ENCODE results near the gene DDX3X.
"Not testable (repeated sequence)": the region's sequence is repeated elsewhere in the genome, so short reads cannot be mapped to it uniquely, and the experiment has no call there.

The DDX3X gene

DNA sequence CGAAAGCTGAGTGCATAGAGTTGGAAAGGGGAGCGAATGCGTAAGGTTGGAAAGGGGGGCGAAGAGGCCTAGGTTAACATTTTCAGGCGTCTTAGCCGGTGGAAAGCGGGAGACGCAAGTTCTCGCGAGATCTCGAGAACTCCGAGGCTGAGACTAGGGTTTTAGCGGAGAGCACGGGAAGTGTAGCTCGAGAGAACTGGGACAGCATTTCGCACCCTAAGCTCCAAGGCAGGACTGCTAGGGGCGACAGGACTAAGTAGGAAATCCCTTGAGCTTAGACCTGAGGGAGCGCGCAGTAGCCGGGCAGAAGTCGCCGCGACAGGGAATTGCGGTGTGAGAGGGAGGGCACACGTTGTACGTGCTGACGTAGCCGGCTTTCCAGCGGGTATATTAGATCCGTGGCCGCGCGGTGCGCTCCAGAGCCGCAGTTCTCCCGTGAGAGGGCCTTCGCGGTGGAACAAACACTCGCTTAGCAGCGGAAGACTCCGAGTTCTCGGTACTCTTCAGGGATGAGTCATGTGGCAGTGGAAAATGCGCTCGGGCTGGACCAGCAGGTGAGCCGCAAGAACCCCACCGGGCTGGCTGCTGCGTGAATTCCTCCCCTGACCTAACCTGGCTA is at the start of gene DDX3X:
TSS of gene DDX3X (plus strand) at position 419 of the 619 bp plus-strand sequence. CDS start at position 510, 91 bp downstream.
- DNase-seq, result peak; percentile 91

DNA sequence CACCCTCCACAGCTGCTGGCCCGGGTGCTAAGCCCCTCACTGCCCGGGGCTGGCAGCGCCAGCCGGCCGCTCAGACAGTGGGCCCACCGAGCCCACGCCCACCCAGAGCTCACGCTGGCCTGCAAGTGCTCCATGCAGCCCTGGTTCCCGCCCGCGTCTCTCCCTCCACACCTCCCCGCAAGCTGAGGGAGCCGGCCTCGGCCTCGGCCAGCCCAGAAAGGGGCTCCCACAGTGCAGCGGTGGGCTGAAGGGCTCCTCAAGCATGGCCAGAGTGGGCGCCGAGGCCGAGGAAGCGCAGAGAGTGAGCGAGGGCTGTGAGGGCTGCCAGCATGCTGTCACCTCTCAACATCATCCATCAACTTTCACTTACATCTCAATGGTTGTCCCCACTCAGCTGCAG is 48.0 kb upstream of the DDX3X start:
- not testable (repeated sequence) for DNase-seq

DNA sequence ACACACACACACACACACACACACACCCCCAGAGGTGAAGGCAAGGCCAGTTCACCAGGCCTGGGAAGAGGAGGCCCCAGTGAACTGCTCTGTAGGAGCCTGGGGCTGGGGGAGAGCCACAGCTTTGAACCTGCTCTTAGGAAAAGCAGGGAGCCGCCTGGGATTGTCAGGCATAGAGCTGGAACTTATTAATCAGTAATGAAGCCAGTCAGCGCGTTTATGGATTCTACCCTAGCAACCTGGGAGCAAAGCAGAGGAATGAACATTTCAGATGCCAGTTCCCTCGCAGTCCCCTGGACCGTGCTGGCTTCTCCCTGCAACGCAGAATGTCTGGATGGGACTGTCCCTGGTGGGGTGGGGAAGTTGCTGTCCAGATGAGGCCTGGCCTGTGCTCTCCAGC is 45.3 kb upstream of the DDX3X start:
- DNase-seq, result no peak

DNA sequence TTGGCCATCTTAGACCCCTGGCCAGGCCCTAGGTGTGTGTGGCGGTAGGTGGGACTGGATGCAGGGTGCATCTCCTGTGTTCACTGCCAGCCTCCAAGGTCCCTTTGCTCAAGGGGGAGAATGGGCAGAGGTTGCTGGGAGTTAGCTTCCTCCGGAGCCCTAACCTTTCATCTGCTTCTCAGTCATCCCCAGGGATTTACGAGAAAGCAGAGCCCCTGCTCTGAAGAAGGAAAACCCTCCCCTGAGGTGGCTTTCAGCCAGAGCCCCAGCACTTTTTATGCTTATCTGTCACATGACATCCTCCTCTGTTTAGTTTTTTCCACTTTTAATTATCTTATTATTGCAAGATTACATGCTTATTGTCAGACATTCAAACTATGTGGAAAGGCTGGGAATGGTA is 44.9 kb upstream of the DDX3X start:
- DNase-seq, result no peak

DNA sequence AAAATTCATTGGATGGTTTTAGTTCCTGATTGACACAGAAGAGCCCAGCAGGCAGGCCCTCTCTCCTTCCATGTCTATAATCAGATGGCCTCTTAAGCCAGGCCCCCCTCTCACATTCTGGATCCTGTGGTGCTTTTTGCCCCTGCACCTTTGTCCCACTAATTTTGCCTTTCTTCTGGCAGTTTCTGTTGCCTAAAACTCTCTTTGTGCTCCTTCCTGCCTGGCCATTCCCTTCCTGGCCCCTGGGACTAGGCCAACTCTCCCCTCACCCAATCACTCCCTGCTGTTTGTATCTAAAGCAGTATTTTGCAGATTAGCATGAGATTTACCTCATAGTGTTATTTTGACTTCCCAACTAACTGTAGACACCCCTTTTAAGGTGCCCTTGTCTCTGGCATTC is 42.7 kb upstream of the DDX3X start:
- DNase-seq, result no peak

DNA sequence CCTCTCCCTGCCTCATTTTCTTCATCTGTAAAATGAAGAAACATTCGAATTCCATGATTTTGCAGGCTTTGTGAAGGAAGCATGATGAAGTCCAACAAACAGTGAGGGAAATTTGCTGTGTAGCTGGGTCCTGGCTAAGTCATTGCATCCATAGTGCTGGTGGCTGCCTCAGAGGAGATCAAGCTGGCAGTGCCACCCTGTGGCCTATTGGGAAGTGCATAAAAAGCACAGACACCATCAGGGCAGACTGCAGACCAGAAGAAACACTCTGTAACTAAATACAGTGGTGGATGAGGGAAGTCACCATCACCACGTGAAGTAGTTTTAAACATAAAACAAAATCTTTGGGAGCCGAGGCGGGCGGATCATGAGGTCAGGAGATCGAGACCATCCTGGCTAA is 40.7 kb upstream of the DDX3X start:
- no peak for DNase-seq

DNA sequence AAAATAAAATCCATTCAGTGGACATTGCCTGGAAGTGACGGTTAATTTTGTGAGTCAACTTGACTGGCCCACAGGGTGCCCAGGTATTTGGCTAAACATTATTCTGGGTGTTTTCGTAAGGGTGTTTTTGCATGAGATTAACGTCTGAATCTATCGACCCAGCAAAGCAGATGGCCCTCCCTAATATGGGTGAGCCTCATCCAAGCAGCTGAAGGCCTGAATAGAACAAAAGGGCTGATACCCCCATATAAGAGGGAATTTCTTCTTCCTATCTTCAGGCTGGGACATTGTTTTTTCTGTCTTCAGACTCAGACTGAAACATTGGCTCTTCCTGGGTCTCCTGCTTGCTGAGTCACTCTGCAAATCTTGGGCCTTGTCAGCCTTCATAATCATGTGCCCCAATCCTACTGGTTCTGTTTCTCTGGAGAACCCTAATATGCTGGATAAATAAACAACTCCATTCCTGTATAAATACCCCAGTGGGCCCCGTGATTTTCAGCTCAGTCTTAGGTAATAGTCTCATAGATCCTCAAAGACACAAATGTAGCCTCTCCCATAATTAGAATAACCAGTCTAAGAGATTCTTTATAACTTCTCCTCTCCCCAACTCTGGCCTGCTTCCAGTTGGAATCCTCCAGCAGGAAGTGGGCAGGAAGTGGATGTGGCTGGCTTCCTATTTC is 33.1 kb upstream of the DDX3X start:
- no peak for DNase-seq

DNA sequence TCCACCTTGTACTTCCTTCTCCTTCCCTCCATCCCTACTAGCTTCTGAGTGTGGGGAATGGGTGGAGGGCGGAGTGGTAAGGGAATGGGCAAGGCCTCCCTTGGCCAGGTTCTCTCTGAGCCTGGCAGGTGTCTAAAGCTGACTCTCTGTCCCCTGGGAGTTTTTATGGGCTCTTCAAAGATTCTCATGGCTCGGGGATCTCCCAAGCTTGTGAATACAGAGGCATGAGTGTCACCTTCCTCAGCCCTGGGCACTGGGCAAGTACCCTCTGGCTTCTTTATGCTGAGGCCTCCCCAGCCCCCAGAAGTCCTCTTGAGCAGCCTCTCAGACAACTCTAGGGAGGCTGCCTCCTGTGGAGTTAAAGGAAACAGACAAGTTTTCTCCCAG is 32.5 kb upstream of the DDX3X start:
- DNase-seq, result no peak

DNA sequence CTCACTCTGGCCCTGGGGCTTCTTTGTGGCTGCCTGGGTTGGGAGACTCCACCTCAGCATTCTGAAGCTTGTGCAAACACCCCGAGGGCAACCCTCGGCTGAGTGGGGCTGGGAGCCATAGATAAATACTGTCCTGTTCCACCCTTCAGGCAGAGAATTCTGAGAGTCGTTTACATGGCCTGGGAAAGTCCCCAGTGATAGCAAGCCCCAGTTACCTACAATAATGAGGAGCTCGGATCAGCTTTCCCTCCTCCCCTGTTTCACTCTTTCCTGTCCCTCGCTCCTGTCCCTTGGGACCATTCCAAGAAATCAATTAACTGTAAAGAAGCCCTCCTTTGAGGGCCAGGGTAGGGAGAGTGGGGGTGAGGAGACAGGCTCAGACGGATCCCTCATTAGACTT is 31.6 kb upstream of the DDX3X start:
- no peak for DNase-seq

DNA sequence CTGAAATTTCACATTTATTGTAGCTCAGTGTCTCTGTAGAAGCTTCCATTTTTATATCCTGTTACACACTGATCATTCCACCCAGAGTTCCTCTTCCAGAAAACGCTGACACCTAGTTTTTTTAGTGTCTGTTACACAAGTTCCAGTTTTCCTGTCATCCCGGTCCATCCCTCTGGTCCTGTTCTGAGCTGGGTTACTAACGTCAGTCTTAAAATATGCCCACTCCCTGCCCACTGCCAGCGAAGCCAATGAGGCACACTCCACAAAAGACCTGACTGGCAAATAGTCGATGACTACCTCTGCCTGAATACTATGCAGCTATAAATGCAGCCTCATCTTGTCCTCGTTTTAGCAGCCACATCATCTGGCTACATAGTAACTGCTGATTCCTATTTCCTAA is 30.9 kb upstream of the DDX3X start:
- no peak for DNase-seq

DNA sequence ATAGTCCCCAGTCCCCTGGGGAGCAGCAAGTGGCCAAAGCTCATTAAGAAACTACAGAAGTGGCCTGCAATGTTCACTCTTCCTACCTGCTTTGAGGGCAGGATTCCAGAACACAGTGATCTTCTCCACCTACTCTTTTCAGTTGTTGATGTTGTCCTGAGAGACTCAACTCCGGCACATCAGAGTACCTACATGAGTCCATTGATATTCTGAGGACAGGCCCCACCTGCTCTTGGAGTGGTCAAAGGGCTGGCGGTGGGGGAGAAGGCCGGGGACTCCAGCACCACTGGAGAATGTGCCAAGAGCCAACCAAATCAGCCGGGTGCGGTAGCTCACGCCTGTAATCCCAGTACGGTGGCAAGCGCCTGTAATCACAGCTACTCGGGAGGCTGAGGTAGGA is 29.8 kb upstream of the DDX3X start:
- DNase-seq, result no peak

DNA sequence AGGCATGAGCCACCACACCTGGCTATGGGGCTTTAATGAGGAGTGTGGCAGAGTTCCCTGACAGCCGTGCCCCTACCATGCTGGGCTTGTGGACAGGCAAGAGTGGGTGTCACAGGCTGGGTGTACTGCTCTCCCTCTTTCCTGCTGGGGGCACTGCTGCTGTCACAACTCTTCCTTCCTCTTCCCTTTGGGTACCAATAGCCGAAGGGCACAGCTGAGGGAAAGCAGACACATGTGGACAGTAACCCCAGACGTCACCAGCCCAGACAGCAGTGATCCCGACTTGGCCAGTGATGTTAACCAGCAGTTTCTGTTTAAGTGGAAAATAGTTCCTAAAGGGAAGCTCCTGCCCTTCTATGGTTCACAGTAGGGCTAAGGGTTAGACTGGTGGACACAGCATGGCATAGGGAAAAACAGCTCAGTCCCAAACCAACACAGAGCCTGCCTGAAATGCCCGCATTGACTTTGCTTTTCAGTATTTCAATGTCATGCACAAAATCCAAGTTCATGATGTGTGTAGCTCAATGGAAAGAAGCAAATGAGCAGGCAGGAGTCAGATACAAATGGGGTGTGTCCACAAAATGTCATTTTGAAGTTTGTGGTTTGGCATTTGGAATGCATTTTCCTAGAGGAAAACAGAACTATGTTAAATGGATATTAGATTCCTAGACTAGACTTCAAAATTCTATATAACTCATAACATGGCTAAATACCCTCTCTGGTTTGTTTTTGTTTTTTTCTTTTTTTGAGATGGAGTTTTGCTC is 24.9 kb upstream of the DDX3X start:
- no peak for DNase-seq

DNA sequence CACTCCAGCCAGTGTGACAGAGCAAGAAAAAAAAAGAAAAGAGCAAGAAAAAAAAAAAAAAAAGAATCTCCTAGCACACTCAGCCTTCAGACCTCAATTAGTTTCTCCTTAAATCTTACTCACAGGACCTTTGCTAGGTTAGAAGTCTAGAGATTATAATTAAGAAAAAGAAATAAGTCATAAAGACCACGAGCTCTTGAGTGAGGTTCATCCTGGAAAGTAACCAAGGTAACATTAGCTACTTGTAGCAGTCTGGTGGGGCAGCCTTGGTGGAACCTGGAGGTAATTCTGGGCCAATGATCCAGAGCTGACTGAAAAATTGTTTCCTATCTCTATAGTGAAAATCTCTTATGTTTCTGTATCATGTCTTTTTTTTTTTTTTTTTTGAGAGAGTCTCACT is 21.2 kb upstream of the DDX3X start:
- DNase-seq, result no peak

DNA sequence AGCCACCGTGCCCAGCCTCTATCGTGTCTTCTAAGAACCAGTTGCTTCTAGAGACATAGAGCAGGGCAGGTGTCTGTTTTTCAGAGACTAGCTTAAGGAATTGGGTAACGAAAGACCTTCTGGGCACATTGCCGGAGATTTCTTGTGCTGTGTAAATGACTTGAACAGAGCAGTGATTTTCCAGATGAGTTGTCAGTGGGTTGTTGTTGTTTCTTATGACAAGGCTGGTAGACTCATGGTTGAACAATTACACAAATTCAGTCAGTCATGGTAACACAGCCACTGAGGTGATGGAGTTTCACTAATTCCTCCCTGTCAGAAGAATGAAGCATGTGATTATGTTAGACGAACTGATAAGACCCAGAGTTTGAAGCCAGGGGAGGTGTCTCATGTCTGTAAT is 20.5 kb upstream of the DDX3X start:
- no peak for DNase-seq

DNA sequence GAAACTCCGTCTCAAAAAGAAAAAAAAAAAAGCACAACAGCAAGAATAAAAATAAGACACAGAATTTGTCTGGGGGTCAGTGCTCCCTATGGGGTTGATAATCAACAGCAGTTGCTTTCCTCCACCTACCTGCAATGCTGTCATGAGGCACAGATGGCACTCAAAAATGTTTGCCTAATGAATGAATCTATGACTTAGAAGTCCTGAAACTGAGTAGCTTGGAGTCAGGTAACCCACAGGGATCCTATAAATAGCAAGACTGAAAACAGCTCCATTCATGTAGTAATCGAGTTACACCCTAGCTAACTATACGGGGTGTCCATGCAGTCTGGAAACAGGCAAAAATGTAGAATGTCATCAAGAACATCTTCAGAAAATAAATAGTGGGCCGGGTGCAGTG is 19.8 kb upstream of the DDX3X start:
- no peak for DNase-seq

DNA sequence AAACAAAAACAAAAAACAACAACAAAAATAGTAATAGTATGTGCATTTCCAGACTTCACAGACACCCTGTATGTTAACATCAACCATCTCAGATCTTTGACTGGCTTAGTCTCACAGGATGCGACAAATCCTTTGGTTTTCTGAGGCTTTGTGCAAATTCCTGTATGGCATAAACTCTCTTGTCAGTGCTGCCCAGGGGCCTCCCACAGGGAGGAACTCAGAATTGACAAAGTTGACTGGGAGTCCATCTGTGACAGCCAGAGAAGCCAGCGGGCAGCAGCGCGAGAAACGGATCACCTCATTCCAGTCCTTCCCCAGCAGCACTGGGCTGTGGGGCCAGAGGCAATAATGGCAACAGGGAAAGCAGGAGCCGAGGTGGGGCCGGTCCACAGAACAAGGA is 19.1 kb upstream of the DDX3X start:
- DNase-seq, result no peak

DNA sequence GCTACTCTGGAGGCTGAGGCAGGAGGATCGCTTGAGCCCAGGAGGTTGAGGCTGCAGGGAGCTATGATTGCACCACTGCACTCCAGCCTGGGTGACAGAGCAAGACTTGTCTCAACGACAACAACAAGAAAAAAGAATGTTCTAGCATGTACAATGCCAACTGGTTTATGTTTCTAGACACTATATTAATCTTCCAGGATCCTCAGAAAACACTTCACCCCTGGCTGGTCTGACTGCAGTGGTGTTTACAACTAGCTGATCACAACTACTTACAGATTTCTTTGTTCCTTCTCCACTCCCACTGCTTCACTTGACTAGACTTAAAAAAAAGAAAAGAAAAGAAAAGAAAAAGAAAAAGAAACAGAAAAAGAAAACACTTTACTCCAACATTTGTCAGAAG is 17.7 kb upstream of the DDX3X start:
- DNase-seq, result not testable (repeated sequence)

DNA sequence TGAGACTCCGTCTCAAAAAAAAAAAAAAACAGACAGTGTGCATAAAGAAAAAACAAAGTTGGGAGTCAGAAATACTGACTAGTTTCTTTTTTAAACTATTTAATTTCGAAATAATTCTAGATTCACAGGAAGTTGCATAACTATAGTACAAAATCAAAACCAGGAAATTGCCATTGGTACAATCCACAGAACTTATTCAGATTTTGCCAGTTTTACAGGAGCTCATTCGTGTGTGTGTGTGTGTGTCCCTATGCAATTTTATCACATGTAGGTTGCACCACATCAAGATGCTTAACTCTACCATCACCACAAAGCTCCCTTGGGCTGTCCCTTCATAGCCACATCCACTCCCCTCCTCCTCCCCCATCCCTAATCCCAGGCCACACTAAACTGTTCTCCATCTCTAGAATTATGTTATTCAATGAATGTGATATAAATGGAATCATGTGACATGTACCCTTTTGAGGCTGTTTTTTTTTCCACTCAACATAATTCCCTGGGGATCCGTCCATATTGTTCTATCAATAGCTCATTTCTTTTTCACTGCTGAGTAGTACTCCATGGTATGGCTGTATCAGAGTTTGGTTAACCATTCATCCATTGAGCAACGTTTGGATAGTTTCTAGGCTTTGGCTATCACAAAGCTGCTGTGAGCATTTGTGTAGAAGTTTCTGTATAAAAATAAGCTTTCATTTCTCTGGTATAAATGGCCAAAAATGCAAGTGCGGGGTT is 16.3 kb upstream of the DDX3X start:
- DNase-seq, result no peak

DNA sequence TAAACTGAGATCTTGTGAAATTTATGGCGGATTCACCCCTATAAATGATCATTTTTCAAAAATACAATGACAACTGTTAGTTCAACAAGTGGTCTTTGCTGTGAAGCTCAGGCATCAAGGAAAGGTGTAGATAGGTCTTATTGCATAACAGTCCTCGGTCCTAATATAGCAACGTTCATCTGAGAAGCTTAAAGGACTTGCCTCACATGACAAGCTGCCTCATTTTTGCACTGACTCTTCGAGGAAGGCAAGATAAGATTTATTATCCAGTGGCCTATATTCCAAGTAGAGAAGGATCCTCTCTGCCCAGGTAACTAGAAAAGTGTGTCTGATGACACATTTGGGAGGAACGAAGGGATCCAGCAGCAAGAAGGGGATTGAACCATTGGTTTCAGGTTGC is 13.6 kb upstream of the DDX3X start:
- no peak for DNase-seq

DNA sequence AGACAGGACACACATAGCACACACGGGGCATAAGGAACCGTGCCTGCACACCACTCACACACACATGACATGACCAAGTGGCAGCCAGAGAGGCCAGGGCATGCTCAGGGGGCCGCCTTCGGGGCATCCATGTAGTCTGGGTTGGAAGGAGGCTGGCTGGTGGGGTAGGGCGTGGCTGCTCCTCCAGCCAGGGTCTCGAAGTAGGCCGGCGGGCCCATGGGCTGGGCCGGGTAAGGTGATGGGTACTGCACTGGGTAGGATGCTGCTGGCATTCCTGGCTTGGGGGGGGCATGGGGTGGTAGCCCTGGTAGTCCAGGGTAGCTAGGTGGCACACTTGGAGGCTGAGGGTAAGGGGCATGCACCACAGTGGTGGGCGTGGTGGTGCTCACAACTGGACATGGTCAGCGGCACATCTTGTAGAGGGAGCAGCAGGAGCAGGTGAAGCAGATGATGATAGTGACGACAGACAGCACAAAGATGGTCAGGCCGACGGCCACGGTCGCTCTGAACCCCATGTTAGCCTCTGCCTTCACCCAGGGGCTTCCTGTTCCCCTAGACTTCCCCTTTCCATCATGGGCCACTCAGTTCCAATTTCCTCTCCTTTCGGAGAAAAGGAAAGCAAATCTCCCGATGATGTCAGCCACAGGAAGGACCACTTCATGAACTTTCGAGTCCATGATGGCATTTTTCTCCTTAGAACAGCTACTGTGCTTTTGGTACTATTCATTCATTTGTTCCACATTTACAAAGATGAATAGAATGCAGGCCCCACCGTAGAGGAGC is 10.9 kb upstream of the DDX3X start:
- DNase-seq, result no peak

DNA sequence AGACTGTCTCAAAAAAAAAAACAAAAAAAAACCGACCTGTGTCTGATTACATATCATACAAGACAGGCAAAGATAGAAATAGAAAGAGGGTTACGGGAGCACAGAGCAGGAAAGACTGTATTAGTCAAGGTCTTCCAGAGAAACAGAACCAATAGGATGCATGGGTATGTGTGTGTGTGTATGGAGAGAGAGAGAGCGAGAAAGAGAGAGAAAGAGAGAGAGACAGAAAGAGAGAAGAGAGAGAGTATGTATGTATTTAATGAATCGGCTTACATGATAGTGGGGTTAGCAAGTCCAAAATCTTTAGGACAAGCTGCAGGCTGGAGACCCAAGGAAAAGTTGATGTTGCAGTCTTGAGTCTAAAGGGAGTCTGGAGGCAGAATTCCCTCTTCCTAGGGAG is 7.5 kb upstream of the DDX3X start:
- no peak for DNase-seq

DNA sequence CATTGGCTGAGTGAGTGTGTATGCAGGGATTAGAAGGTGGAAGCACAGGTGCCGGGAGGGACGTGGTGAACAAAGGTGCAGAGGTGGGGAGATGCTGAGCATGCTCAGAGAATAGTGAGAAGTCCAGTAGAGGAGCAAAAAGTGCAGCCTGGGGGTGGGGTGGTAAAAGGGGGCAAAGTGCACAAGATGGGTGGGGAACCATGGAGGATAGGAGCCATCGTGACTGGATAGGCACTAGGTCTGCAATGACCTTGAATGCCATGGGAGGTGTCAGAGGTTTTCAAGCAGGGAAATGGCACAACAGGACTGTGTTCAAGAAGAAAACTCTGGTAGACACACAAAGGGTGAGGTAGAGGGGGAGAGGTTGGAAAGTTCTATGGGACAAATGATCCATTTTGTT is 6.6 kb upstream of the DDX3X start:
- no peak for DNase-seq

DNA sequence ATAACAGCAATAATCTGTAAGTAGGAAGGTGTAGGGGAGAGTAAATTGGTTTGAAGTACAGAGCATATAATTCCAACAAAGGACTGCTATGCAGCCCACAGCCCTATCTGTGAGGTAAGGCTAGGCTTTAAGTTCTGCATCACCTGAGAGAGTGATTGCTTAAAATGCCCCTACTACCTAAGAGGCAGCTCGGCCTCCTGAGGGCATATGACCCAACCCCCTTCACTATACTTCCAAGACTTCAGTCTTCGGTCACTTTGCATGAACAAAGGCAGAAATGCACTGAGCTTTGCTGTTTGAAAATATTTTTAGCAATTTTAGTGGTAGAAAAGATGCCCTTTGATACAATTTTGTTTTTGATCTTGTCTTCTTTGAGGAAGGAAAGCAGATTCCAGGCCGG is 4.9 kb upstream of the DDX3X start:
- no peak for DNase-seq

Data from activated CD8-positive, alpha-beta memory T cell treated with anti-CD3 and anti-CD28 coated beads, Interleukin-2, amount 50 U/mL, for 48 hours (primary cell).